Measurements from ENCODE around the gene DCANP1. TPM values are rescaled to one million over a fixed set of nuclear protein-coding genes. Genes with fewer than 3 reads are reported as not detected.
A peak's percentile ranks its signal among the peaks of the same experiment; 100 is the strongest.

DCANP1 gene
- polyA plus RNA-seq, 1 donor (not counting 4 experiments of a cell fraction or from before 2014, with no cell fraction given): not detected

- Histone ChIP-seq H3K79me2 (ENCODE audit: control insufficient read depth, insufficient read depth, low read length) (no peaks in the 10 kb centered on the region), H2AFZ (ENCODE audit: control insufficient read depth, low read length) (no peak overlapping the region), H3K27ac (ENCODE audit: control insufficient read depth, insufficient read depth, low read length) (no peak overlapping the region), H3K36me3 (ENCODE audit: control insufficient read depth in 2 of 2, extremely low read depth in 1 of 2, insufficient read depth in 2 of 2, low read length in 2 of 2) (no peaks in the 10 kb centered on the region), H4K20me1 (ENCODE audit: control insufficient read depth, extremely low read depth, insufficient read depth, low read length) (no peaks in the 10 kb centered on the region), H3K27me3 (ENCODE audit: control insufficient read depth, extremely low read depth, insufficient read depth, low read length) (peaks cover 26% of the 10 kb centered on the region), H3K4me1 (ENCODE audit: control insufficient read depth, extremely low read depth, insufficient read depth, low read length) (no peaks in the 10 kb centered on the region), H3K9me1 (ENCODE audit: control insufficient read depth, extremely low read depth, insufficient read depth, low read length) (no peaks in the 10 kb centered on the region), H3K9me3 (ENCODE audit: control insufficient read depth, low read depth, low read length) (peaks cover 4% of the 10 kb centered on the region), H3K4me2 (ENCODE audit: control insufficient read depth, extremely low read depth, insufficient read depth, low read depth, low read length) (no peak overlapping the region), H3K4me3 (ENCODE audit: control insufficient read depth in 2 of 3, extremely low read depth in 1 of 3, insufficient read depth in 2 of 3, low read depth in 1 of 3, low read length in 3 of 3) (no peak overlapping the region), H3K9ac (ENCODE audit: control insufficient read depth, extremely low read depth, insufficient read depth, low read length) (no peak overlapping the region)
- TF ChIP-seq CTCF (optimal IDR thresholded peaks at IDR 0.05 in 1 of 3, IDR thresholded peaks at IDR 0.05 in 1 of 3, conservative IDR thresholded peaks at IDR 0.05 in 1 of 3; ENCODE audit: extremely low read depth in 1 of 3, insufficient read depth in 2 of 3, low read length in 3 of 3) (peak in 1 of 3 experiments; percentile 1), EZH2 (IDR thresholded peaks at IDR 0.05; ENCODE audit: low read length) (no peak)
- FAIRE-seq: no peak
- dilution Hi-C loops (cut with MboI; ENCODE audit: extremely low pct_ligation_motif_present, low sequenced_read_pairs): no loop called here
- no peak for DNase-seq (ENCODE audit: low read depth, low spot score)
These were observed 15.0 kb downstream of the DCANP1 start for GRCh38 chr5:135432113-135432512.

GRCh38 chr5:135430135-135430437, 17.1 kb downstream of the DCANP1 start:
- no peak for TF ChIP-seq EZH2 (IDR thresholded peaks at IDR 0.05; ENCODE audit: low read length)
- dilution Hi-C loops (cut with MboI; ENCODE audit: extremely low pct_ligation_motif_present, low sequenced_read_pairs): no loop called here
- H3K4me2 ChIP-seq (ENCODE audit: control insufficient read depth, extremely low read depth, insufficient read depth, low read depth, low read length): no peak overlapping the region

More at GRCh38 chr5:135430135-135430437, 17.1 kb downstream of the DCANP1 start:
- H3K9ac ChIP-seq (ENCODE audit: control insufficient read depth, extremely low read depth, insufficient read depth, low read length): no peak overlapping the region
- H4K20me1 ChIP-seq (ENCODE audit: control insufficient read depth, extremely low read depth, insufficient read depth, low read length): no peaks in the 10 kb centered on the region
- H3K27me3 ChIP-seq (ENCODE audit: control insufficient read depth, extremely low read depth, insufficient read depth, low read length): peaks cover 9% of the 10 kb centered on the region
- no peak overlapping the region for H3K4me3 ChIP-seq (ENCODE audit: control insufficient read depth in 2 of 3, extremely low read depth in 1 of 3, insufficient read depth in 2 of 3, low read depth in 1 of 3, low read length in 3 of 3)
- H2AFZ ChIP-seq (ENCODE audit: control insufficient read depth, low read length): no peak overlapping the region
- H3K27ac ChIP-seq (ENCODE audit: control insufficient read depth, insufficient read depth, low read length): no peak overlapping the region
- no peaks in the 10 kb centered on the region for H3K9me1 ChIP-seq (ENCODE audit: control insufficient read depth, extremely low read depth, insufficient read depth, low read length)
- H3K9me3 ChIP-seq (ENCODE audit: control insufficient read depth, low read depth, low read length): peaks cover 4% of the 10 kb centered on the region
- no peaks in the 10 kb centered on the region for H3K4me1 ChIP-seq (ENCODE audit: control insufficient read depth, extremely low read depth, insufficient read depth, low read length)
- FAIRE-seq (no peak), DNase-seq (ENCODE audit: low read depth, low spot score) (no peak)
- no peaks in the 10 kb centered on the region for H3K36me3 ChIP-seq (ENCODE audit: control insufficient read depth in 2 of 2, extremely low read depth in 1 of 2, insufficient read depth in 2 of 2, low read length in 2 of 2)
- H3K79me2 ChIP-seq (ENCODE audit: control insufficient read depth, insufficient read depth, low read length): no peaks in the 10 kb centered on the region

All from keratinocyte (primary cell).